GM21576 (cell line): ENCODE results near the gene OR52K1.
"Not testable (repeated sequence)": the region's sequence is repeated elsewhere in the genome, so short reads cannot be mapped to it uniquely, and the experiment has no call there.

Source experiments
- ATAC-seq: cut with Tn5 transposase; IDR thresholded peaks from one replicate; pipeline ENCODE4 v1.9.1; 2021; ENCODE audit warnings: mild to moderate bottlenecking, moderate library complexity; ENCODE audit not compliant: unreplicated experiment

Gene OR52K1

GRCh38 chr11:4491405-4491804 lies 9.0 kb downstream of the OR52K1 start:
- not testable (repeated sequence) for ATAC-seq

GRCh38 chr11:4491878-4492606 lies 9.6 kb downstream of the OR52K1 start:
- no peak for ATAC-seq

- ATAC-seq = no peak
Measured at GRCh38 chr11:4493480-4493818, 11.0 kb downstream of the OR52K1 start.

GRCh38 chr11:4495487-4495886 lies 13.0 kb downstream of the OR52K1 start:
- ATAC-seq = no peak

GRCh38 chr11:4495986-4496385 lies 13.5 kb downstream of the OR52K1 start:
- no peak for ATAC-seq

GRCh38 chr11:4496557-4497248 lies 14.3 kb downstream of the OR52K1 start:
- ATAC-seq = no peak

GRCh38 chr11:4508886-4509285 lies 26.4 kb downstream of the OR52K1 start:
- ATAC-seq = no peak

- no peak for ATAC-seq
Measured at GRCh38 chr11:4511282-4512245, 29.1 kb downstream of the OR52K1 start.

- no peak for ATAC-seq
Measured at GRCh38 chr11:4514196-4514595, 31.8 kb downstream of the OR52K1 start.

GRCh38 chr11:4522339-4522738 lies 39.9 kb downstream of the OR52K1 start:
- ATAC-seq = no peak

- no peak for ATAC-seq
Measured at GRCh38 chr11:4522752-4523151, 40.3 kb downstream of the OR52K1 start.

- no peak for ATAC-seq
Measured at GRCh38 chr11:4523666-4524065, 41.2 kb downstream of the OR52K1 start.

GRCh38 chr11:4527926-4528325 lies 45.5 kb downstream of the OR52K1 start:
- no peak for ATAC-seq

- not testable (repeated sequence) for ATAC-seq
Measured at GRCh38 chr11:4531686-4532085, 49.2 kb downstream of the OR52K1 start.

GRCh38 chr11:4539603-4540219 lies 57.3 kb downstream of the OR52K1 start:
- peak; percentile 79 for ATAC-seq

GRCh38 chr11:4541071-4541470 lies 58.6 kb downstream of the OR52K1 start:
- ATAC-seq = no peak
